Neural progenitor cell (in vitro differentiated cells): Measurements from ENCODE around the gene ETV7.

Source experiments
- EZH2 ChIP-seq: fragments of 200-600 bp; sonication (generic); IDR thresholded peaks from 2 replicates; pipeline ENCODE4 v1.6.1; 2017; ENCODE audit warnings: antibody characterized with exemption, mild to moderate bottlenecking, moderate library complexity
- EZH2phosphoT487 ChIP-seq: fragments of 200-600 bp; sonication (generic); IDR thresholded peaks from 2 replicates; pipeline ENCODE4 v1.6.1; 2017; ENCODE audit warnings: antibody characterized with exemption
- TF ChIP-seq, protein P1 (sequence below): fragments of 200-600 bp; sonication (generic); IDR thresholded peaks from 2 replicates; pipeline ENCODE4 v1.5.1; 2017; ENCODE audit warnings: antibody characterized with exemption, mild to moderate bottlenecking

DNA sequence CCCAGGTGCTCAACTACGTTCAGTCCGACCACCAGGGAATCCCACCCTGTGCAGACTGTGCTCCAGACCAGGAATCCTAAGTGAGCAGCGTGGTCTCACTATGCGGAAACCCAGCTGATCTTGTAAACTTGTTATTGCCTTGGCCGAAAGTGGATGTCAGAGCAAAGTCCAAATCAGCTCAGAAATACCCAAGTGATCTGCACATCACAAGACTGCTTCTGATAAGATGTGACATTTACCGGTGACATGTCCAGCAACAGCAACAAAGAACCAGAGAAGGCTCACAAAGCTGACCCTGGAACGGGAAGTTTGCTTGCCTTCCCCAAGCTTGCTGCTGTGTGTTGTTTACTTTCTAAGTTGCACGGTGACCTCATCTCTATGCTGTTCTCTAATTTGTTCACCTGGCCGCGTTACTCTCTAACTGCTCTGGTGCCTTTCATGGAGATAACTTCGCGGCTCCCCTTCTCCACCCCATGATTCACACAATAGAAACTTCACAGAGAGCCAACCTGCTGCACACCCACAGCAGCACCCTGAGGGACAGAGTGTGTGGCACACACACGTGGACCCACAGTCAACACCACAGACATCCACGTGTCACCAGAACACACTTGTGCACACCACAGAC lies 52.5 kb downstream of the ETV7 start:
- TF ChIP-seq, protein P1, sequence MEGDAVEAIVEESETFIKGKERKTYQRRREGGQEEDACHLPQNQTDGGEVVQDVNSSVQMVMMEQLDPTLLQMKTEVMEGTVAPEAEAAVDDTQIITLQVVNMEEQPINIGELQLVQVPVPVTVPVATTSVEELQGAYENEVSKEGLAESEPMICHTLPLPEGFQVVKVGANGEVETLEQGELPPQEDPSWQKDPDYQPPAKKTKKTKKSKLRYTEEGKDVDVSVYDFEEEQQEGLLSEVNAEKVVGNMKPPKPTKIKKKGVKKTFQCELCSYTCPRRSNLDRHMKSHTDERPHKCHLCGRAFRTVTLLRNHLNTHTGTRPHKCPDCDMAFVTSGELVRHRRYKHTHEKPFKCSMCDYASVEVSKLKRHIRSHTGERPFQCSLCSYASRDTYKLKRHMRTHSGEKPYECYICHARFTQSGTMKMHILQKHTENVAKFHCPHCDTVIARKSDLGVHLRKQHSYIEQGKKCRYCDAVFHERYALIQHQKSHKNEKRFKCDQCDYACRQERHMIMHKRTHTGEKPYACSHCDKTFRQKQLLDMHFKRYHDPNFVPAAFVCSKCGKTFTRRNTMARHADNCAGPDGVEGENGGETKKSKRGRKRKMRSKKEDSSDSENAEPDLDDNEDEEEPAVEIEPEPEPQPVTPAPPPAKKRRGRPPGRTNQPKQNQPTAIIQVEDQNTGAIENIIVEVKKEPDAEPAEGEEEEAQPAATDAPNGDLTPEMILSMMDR: no peak
- no peak for TF ChIP-seq EZH2
- no peak for TF ChIP-seq EZH2phosphoT487
